OCI-LY3 (cell line): ENCODE data around the gene ACACA.
"Not testable (repeated sequence)": the region's sequence is repeated elsewhere in the genome, so short reads cannot be mapped to it uniquely, and the experiment has no call there.

Source experiments
- H2AFZ ChIP-seq: fragments of 200-600, 300-600 bp; shearing (Covaris generic); 2 replicates; pipeline ENCODE4 v1.6.0; 2014; ENCODE audit warnings: antibody characterized with exemption, low read depth, low read length
- H3K27ac ChIP-seq: fragments of 200-600, 300-600 bp; sonication (generic); 2 replicates; pipeline ENCODE4 v1.5.1; 2014; ENCODE audit warnings: mild to moderate bottlenecking, low read length, moderate library complexity, mixed read lengths
- H3K27me3 ChIP-seq: fragments of 200-600, 300-600 bp; sonication (generic); 2 replicates; pipeline ENCODE4 v1.6.1; 2014; ENCODE audit warnings: low read depth, low read length, mixed read lengths
- H3K36me3 ChIP-seq: fragments of 200-600, 300-600 bp; sonication (generic); replicated peaks from 2 replicates; pipeline ENCODE3; 2014; ENCODE audit warnings: low read depth, low read length, mixed read lengths
- H3K4me1 ChIP-seq: fragments of 300-600, 200-600 bp; sonication (generic); 2 replicates; pipeline ENCODE4 v1.6.1; 2014; ENCODE audit warnings: low read length, mixed read lengths
- H3K4me2 ChIP-seq: fragments of 200-600, 300-600 bp; sonication (generic); 2 replicates; pipeline ENCODE4 v1.6.1; 2014; ENCODE audit warnings: low read length, mixed read lengths
- H3K4me3 ChIP-seq: fragments of 300-600, 200-600 bp; sonication (generic); 2 replicates; pipeline ENCODE4 v1.5.1; 2014; ENCODE audit warnings: antibody characterized with exemption, mild to moderate bottlenecking, low read length, moderate library complexity
- H3K79me2 ChIP-seq: fragments of 300-600, 200-600 bp; shearing (Covaris generic); 2 replicates; pipeline ENCODE4 v1.6.1; 2014; ENCODE audit warnings: mild to moderate bottlenecking, low read length, mixed read lengths
- H3K9ac ChIP-seq: fragments of 300-600, 200-600 bp; shearing (Covaris generic); 2 replicates; pipeline ENCODE4 v1.6.0; 2014; ENCODE audit warnings: mild to moderate bottlenecking, low read length, moderate library complexity
- H3K9me3 ChIP-seq: fragments of 200-600, 300-600 bp; shearing (Covaris generic); 2 replicates; pipeline ENCODE4 v1.6.1; 2014; ENCODE audit warnings: low read length, mixed read lengths; ENCODE audit not compliant: insufficient read depth
- H4K20me1 ChIP-seq: fragments of 200-600, 300-600 bp; sonication (generic); 2 replicates; pipeline ENCODE4 v1.6.1; 2016; ENCODE audit warnings: low read length, mixed read lengths; ENCODE audit not compliant: insufficient read depth
- EZH2phosphoT487 ChIP-seq: fragments of 200-600 bp; shearing (Covaris generic); IDR thresholded peaks from 2 replicates; pipeline ENCODE4 v1.6.1; 2018; ENCODE audit warnings: antibody characterized with exemption, mixed run types, low read depth
- TF ChIP-seq, protein P1 (sequence below): fragments of 200-600, 300-600 bp; sonication (generic); IDR thresholded peaks from 2 replicates; pipeline ENCODE4 v1.5.1; 2014; ENCODE audit warnings: antibody characterized with exemption, low read length, low read depth

ACACA gene

DNA sequence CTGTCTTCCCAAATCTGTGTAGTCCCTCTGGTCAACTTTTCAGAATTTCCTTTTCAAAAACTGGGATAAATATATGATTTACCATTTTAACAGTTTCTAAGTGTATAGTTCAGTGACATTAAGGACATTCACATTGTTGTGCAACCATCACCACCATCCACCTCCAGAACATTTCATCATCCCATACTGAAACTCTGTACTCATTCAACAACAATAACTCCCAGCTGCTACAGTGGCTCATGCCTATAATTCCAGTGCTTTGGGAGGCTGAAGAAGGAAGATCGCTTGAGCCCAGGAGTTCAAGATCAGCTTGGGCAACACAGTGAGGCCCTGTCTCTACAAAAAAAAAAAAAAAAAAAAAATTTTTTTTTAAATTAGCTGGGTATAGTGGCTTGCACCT is 326.9 kb downstream of the ACACA start:
- Histone ChIP-seq H3K4me3 (no peak overlapping the region), H4K20me1 (no peaks in the 10 kb centered on the region), H3K4me2 (no peak overlapping the region), H3K4me1 (no peaks in the 10 kb centered on the region), H3K27me3 (no peaks in the 10 kb centered on the region), H3K27ac (no peak overlapping the region), H2AFZ (no peak overlapping the region), H3K9me3 (no peaks in the 10 kb centered on the region), H3K79me2 (no peaks in the 10 kb centered on the region), H3K36me3 (peaks cover 7% of the 10 kb centered on the region), H3K9ac (no peak overlapping the region)
- TF ChIP-seq EZH2phosphoT487: no peak
- TF ChIP-seq, protein P1, sequence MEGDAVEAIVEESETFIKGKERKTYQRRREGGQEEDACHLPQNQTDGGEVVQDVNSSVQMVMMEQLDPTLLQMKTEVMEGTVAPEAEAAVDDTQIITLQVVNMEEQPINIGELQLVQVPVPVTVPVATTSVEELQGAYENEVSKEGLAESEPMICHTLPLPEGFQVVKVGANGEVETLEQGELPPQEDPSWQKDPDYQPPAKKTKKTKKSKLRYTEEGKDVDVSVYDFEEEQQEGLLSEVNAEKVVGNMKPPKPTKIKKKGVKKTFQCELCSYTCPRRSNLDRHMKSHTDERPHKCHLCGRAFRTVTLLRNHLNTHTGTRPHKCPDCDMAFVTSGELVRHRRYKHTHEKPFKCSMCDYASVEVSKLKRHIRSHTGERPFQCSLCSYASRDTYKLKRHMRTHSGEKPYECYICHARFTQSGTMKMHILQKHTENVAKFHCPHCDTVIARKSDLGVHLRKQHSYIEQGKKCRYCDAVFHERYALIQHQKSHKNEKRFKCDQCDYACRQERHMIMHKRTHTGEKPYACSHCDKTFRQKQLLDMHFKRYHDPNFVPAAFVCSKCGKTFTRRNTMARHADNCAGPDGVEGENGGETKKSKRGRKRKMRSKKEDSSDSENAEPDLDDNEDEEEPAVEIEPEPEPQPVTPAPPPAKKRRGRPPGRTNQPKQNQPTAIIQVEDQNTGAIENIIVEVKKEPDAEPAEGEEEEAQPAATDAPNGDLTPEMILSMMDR: no peak

DNA sequence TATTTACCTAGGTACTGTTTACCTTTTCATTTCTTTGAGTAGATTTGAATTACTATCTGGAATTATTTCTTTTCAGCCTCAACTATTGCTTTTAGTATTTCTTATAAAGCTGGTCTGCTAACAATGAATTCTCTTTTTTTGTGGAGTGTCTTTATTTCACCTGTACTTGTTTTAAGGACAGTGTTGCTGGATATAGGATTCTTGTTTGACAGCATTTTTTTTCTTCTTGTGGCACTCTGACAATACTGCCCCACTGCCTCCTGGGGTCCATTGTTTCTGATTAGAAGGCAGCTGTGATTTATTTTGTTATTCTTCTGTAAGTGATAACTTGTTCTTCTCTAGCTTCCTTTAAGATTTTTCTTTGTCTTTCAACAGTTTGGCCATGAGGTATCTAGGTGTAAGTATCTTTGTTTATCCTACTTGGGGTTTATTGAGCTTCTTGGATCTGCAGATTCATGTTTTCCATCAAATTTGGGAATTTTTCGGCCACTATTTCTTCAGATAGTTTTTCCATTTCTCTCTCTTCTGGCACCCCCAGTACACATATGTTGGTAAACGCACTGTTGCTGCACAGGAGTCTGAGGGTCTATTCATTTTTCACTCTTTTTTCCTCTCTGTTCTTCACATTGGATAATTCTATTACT is 327.4 kb downstream of the ACACA start:
- TF ChIP-seq, protein P1: no peak
- no peak for TF ChIP-seq EZH2phosphoT487
- Histone ChIP-seq H3K27ac (no peak overlapping the region), H3K27me3 (no peaks in the 10 kb centered on the region), H3K4me2 (no peak overlapping the region), H3K79me2 (no peaks in the 10 kb centered on the region), H4K20me1 (no peaks in the 10 kb centered on the region), H3K9me3 (no peaks in the 10 kb centered on the region), H3K4me3 (no peak overlapping the region), H3K36me3 (peaks cover 5% of the 10 kb centered on the region), H2AFZ (no peak overlapping the region), H3K4me1 (no peaks in the 10 kb centered on the region), H3K9ac (no peak overlapping the region)

DNA sequence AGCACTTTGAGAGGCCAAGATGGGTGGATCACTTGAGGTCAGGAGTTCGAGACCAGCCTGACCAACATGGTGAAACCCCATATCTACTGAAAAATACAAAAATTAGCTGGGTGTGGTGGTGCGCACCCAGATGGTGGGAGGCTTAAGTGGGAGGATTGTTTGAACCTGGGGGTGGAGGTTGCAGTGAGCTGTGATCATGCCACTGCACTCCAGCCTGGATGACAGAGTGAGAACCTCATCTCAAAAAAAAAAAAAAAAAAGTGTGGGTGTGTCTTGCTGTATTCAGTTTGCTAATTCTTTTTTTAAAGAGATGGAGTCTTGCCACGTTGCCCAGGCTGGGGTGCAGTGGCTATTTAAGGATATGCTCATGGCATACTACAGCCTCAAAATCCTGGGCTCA is 333.2 kb downstream of the ACACA start:
- not testable (repeated sequence) for H3K36me3 ChIP-seq, H3K27me3 ChIP-seq, H3K79me2 ChIP-seq, H4K20me1 ChIP-seq, H3K4me2 ChIP-seq, H2AFZ ChIP-seq, H3K9me3 ChIP-seq, H3K27ac ChIP-seq, H3K4me3 ChIP-seq, H3K9ac ChIP-seq, H3K4me1 ChIP-seq

DNA sequence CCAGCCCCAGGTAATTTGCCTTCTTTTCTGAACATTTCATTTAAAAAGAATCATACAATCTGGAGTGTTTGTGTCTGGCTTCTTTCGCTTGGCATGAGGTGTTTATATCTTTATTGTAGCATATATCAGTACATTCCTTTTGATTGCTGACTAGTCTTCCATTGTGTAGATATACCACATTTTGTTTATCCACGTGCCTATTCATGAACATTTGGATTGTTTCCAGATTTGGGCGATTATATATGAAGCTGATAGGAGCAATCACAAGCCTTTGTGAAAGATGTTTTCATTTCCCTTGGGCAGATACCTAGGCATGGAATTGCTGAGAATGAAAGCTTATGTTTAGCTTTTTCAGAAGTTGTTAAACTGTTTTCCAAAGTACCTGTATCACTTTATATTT is 337.5 kb downstream of the ACACA start:
- Histone ChIP-seq H3K27me3 (no peaks in the 10 kb centered on the region), H2AFZ (no peak overlapping the region), H3K79me2 (no peaks in the 10 kb centered on the region), H3K27ac (no peak overlapping the region), H3K9me3 (no peaks in the 10 kb centered on the region), H3K36me3 (no peaks in the 10 kb centered on the region), H3K4me1 (no peaks in the 10 kb centered on the region), H3K4me3 (no peak overlapping the region), H3K9ac (no peak overlapping the region), H4K20me1 (no peaks in the 10 kb centered on the region), H3K4me2 (no peak overlapping the region)
- TF ChIP-seq, protein P1: no peak
- TF ChIP-seq EZH2phosphoT487: no peak
